Right lobe of liver (tissue), 6 donors: ENCODE data around the gene KCNJ6. TPM values are rescaled to one million over a fixed set of nuclear protein-coding genes. Genes with fewer than 3 reads are reported as not detected.

Experiments used
- ATAC-seq, 4 donors: fragments of 200-7000 bp; cut with Tn5 transposase; one replicate each; pipeline ENCODE4 v1.9.1; 2020; ENCODE audit warnings: mild to moderate bottlenecking in 4 of 4, moderate library complexity in 4 of 4
- DNase-seq, 3 donors: peaks; one replicate each; pipeline ENCODE4 v3.0.0-alpha.2; 2020
- H3K27ac ChIP-seq, 3 donors: fragments of 200-600 bp; one replicate each; pipeline ENCODE4 v1.8.0; 2022
- H3K27me3 ChIP-seq, 2 donors: fragments of 200-600 bp; one replicate each; pipeline ENCODE4 v1.8.0; 2022
- H3K36me3 ChIP-seq, 4 donors: fragments of 200-600 bp; sonication (generic) in 1 of 4; one replicate each; pipeline versions ENCODE4 v1.5.1 to v1.8.0; 2017 to 2022; ENCODE audit warnings: control low read depth in 1 of 4
- H3K4me1 ChIP-seq, 4 donors: fragments of 200-600 bp; sonication (generic) in 1 of 4; one replicate each; pipeline versions ENCODE4 v1.5.1 to v1.8.0; 2017 to 2022; ENCODE audit warnings: control low read depth in 1 of 4
- H3K4me3 ChIP-seq, 3 donors: fragments of 200-600 bp; one replicate each; pipeline ENCODE4 v1.8.0; 2022
- H3K9me3 ChIP-seq, 4 donors: fragments of 200-600 bp; sonication (generic) in 1 of 4; one replicate each; pipeline versions ENCODE4 v1.5.1 to v1.8.0; 2017 to 2022; ENCODE audit warnings: control low read depth in 1 of 4
- POLR2A ChIP-seq: fragments of 450-650 bp; IDR thresholded peaks from one replicate; pipeline ENCODE4 v1.6.1; 2017; ENCODE audit warnings: antibody characterized with exemption, mild to moderate bottlenecking
- WGBS: methylation state at CpG from one replicate; pipeline ENCODE4 v1.1.6; 2018; ENCODE audit warnings: low coverage, low lambda C conversion rate; ENCODE audit not compliant: insufficient coverage; ENCODE audit errors: missing lambda C conversion rate; 5-methylcytosine and 5-hydroxymethylcytosine counted together
- intact Hi-C, 2 donors: fragments of 100-400 bp; cut with DNase I; formaldehyde crosslinking; loops; one replicate each; pipeline versions ENCODE4 v1.11.2 to v1.14.1; 2022
- total RNA-seq, 6 experiments: library from RNA; depleted of rRNA in 2 of 6; stranded (reverse); fragments of >200 nt in 2 of 6; fragmentation: NEBNext Ultra II Directional in 3 of 6; extraction: Animal tissue kit (Norgen Biotek cat#: 25700) in 3 of 6; gene quantifications; one replicate each; pipeline versions ENCODE4 v1.1.0 to v1.2.4, GENCODE V29; 2016 to 2023
- TF ChIP-seq, protein P1 (sequence below), 4 donors: fragments of 200-600 bp in 3 of 4; fragments of 450-650 bp in 1 of 4; IDR thresholded peaks; one replicate each; pipeline versions ENCODE4 v1.5.1 to v1.8.0; 2016 to 2022; ENCODE audit warnings: antibody characterized with exemption in 4 of 4, mild to moderate bottlenecking in 2 of 4
- donor health status: DM: no; HTN: yes; CAD: no.
- donor health status: DM: no; HTN: no; CAD: no.
- donor health status: DM: no; HTN: no; CAD: no.
- donor health status: DM: no; HTN: yes; CAD: no.
- donor health status: DM: no; HTN: yes; CAD: no.

Gene KCNJ6
- total RNA-seq, 6 experiments from 2014 or later = under 0.01 to 0.12 TPM; not detected in 4

DNA sequence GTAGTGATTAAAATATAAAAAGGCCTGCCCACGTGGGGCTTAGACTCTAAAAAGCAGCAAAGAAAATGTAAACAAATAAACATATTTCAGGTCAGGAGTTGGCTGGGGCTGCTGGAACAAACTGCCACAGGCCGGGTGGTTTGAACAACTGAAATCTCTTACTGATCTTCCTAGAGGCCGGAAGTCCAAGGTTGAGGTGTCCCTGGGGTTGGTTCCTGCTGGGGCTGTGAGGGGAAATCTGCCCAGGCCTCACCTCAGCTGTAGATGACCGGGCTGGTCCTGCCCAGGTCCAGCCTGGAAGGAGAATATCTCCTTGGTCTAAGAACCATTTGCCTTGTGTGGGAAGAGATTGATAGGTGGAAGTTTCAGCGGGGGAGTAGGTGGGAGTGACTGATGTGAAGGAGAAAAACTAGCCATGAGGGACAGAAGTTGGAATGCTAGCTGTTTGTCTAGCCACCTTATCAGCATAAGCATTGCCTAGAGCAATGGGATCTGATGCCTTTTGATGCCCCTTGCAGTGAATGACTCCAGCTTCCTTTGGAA, 328.6 kb downstream of the KCNJ6 start:
- H3K9me3 ChIP-seq = no peaks in the 10 kb centered on the region
- no peaks in the 10 kb centered on the region for H3K4me1 ChIP-seq
- intact Hi-C loops = no loop called here
- no peaks in the 10 kb centered on the region for H3K36me3 ChIP-seq
- ATAC-seq (no peak), DNase-seq (no peak)
- no peak overlapping the region for H3K27ac ChIP-seq
- H3K27me3 ChIP-seq = no peaks in the 10 kb centered on the region
- no peak overlapping the region for H3K4me3 ChIP-seq
- WGBS = 57% methylated on average over 3 of the region's 5 CpGs
- TF ChIP-seq POLR2A = no peak
- TF ChIP-seq, protein P1, sequence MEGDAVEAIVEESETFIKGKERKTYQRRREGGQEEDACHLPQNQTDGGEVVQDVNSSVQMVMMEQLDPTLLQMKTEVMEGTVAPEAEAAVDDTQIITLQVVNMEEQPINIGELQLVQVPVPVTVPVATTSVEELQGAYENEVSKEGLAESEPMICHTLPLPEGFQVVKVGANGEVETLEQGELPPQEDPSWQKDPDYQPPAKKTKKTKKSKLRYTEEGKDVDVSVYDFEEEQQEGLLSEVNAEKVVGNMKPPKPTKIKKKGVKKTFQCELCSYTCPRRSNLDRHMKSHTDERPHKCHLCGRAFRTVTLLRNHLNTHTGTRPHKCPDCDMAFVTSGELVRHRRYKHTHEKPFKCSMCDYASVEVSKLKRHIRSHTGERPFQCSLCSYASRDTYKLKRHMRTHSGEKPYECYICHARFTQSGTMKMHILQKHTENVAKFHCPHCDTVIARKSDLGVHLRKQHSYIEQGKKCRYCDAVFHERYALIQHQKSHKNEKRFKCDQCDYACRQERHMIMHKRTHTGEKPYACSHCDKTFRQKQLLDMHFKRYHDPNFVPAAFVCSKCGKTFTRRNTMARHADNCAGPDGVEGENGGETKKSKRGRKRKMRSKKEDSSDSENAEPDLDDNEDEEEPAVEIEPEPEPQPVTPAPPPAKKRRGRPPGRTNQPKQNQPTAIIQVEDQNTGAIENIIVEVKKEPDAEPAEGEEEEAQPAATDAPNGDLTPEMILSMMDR (IDR thresholded peaks at IDR 0.05) = no peak

DNA sequence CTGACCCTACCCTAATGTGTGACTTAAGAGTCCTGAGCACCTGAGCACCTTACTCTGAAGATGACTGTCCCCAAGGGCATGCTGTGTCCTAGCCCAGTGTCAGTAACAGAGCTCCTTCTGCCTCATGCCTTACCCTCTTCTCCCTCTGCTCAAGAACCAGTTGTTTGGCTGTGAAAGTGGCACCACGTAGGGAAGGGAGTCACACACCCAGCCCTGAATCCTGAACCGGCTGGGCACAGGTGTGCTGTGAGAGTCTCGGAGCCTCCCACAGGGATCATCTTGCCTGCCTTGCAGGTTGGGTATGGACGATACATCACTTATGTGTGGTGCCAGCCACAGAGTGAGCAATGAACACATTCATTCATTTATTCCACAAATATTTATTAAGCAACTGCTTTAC, 329.1 kb downstream of the KCNJ6 start:
- ATAC-seq (no peak), DNase-seq (no peak)
- Histone ChIP-seq H3K9me3 (no peaks in the 10 kb centered on the region), H3K36me3 (no peaks in the 10 kb centered on the region), H3K4me3 (no peak overlapping the region), H3K27ac (no peak overlapping the region), H3K4me1 (no peaks in the 10 kb centered on the region), H3K27me3 (no peaks in the 10 kb centered on the region)
- TF ChIP-seq POLR2A = no peak
- TF ChIP-seq, protein P1 (IDR thresholded peaks at IDR 0.05) = no peak
- 71% methylated on average over 1 of the region's 4 CpGs for WGBS
- intact Hi-C loops = no loop called here

DNA sequence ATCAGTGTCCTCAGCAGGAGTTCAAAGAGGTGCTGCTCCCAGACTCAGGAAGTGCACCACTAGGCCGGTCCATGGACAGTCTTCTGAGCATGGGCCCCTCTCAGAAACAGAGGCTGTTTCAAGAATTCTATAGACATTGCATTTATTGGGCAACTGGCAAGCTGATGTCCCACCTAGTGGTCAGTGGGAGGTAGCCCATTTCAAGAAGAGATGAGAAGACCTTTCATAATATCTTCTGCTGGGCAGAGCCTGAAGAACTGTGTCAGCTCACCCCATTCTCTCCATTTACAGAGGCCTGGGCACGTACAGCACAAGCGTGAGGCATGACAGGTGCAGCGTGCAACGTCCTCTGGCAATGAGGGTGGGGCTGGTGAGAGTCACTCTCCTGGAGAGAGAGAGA, 333.7 kb downstream of the KCNJ6 start:
- H3K36me3 ChIP-seq = no peaks in the 10 kb centered on the region
- no peak overlapping the region for H3K4me3 ChIP-seq
- no peaks in the 10 kb centered on the region for H3K27me3 ChIP-seq
- no peaks in the 10 kb centered on the region for H3K9me3 ChIP-seq
- no peaks in the 10 kb centered on the region for H3K4me1 ChIP-seq
- ATAC-seq (peak; percentile 81 to 95 (median 88)), DNase-seq (no peak)
- WGBS = 58% methylated on average over 5 of the region's 5 CpGs
- no peak overlapping the region for H3K27ac ChIP-seq
- TF ChIP-seq, protein P1 (IDR thresholded peaks at IDR 0.05) = peak; percentile 41 to 67 (median 61)
- TF ChIP-seq POLR2A = no peak
- intact Hi-C loops = no loop called here

DNA sequence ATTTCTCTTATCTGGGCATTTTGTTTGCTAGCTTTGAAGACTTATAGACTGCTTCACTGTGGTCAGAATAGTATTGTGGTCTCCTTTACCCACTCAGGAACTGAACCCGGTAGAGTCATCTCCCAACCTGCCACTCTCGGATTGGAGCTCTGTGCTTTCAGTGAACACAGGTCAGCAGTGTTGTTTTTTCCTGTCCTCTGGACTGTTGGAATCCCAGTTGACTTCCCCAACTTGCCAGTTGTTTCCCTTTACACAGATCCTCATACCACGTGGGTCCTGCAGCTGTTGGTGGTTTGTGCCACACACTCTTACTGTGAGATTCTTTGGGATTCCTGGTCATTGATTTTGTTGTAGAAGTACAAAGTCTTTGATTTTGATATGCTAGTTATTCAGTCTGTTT, 335.6 kb downstream of the KCNJ6 start:
- Histone ChIP-seq H3K4me1 (no peaks in the 10 kb centered on the region), H3K36me3 (no peaks in the 10 kb centered on the region), H3K4me3 (no peak overlapping the region), H3K27ac (no peak overlapping the region), H3K27me3 (no peaks in the 10 kb centered on the region), H3K9me3 (no peaks in the 10 kb centered on the region)
- DNase-seq = no peak
- TF ChIP-seq, protein P1 (IDR thresholded peaks at IDR 0.05) = no peak
- peak in 1 of 4 donors; percentile 57 for ATAC-seq
- 40% methylated on average over 3 of the region's 3 CpGs for WGBS
- intact Hi-C loops = no loop called here

DNA sequence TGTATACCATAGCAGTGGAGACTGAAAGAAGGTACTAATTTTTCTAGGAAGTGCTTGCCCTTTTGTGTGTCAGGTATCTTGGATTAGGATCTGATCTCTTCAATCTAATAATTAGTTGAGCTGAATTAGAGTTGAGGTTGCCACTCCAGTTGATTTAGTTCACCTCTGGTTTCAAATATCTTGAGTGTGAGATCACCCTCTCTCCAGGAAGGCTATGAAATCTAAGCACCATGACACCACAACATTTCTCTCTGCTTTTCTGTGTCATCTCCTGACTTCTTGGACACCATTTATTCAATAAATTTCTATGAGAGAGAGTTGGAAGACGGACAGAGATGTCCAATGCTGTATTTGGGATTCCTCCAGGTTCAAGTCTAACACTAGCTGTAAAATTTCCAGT, 336.9 kb downstream of the KCNJ6 start:
- WGBS = 62% methylated on average over 1 of the region's 1 CpG
- H3K27me3 ChIP-seq = no peaks in the 10 kb centered on the region

More for the DNA sequence above, 336.9 kb downstream of the KCNJ6 start:
- TF ChIP-seq POLR2A = no peak
- TF ChIP-seq, protein P1 (IDR thresholded peaks at IDR 0.05) = no peak
- ATAC-seq (no peak), DNase-seq (no peak)
- H3K9me3 ChIP-seq = no peaks in the 10 kb centered on the region
- intact Hi-C loops = no loop called here
- H3K27ac ChIP-seq = no peak overlapping the region
- H3K36me3 ChIP-seq = no peaks in the 10 kb centered on the region
- H3K4me3 ChIP-seq = no peak overlapping the region
- no peaks in the 10 kb centered on the region for H3K4me1 ChIP-seq
